ENCODE measurements around the gene TMEM129.
A peak's percentile ranks its signal among the peaks of the same experiment; 100 is the strongest.
"Not testable (repeated sequence)": the region's sequence is repeated elsewhere in the genome, so short reads cannot be mapped to it uniquely, and the experiment has no call there.

Gene TMEM129

DNA sequence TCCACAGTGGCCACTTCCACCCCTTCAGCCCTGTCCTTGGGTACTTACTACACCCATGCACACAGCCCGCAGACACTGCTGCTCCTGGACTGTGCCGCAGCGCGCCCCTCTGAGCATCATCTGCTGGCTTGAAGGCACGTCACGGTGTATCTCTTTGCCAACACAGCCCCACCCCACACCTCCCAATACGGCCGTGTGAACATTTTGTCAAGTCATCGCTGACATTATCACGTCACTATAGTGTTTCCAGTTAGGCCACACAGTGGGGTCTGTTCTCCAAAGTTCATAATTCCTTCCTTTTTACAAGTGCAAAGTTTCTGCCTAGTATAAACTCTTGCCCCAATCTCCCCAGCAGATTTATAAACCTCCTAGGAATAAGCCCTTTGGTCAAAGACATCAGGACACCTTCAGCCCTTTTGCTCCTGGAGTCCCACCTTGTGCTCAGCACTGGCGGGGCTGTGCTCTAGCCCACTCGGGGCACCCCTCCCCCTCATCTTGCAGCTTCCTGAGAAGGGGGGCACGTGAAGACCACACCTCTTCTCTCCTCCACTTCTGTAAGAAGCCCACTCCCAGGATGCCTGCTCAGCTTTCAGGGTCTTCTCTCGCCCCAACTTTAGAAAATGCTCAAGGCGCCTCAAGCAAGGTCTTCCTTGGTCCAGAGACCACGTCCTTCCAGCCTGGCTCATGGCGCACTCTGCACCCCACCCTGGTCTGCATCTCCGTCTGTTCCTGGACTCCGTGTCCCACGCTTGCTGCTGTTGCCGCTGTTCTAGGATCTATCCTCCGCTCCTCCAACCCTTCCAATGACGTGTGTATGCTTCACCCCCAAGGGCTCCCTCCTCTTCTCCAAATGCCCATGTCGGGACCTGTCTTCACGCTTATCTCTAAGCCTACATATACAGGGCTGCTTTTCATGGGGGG is 44.3 kb downstream of the TMEM129 start:
- intact Hi-C loops (cut with DNase I) = no loop called here
- DNase-seq = peak in 3 of 10 donors; percentile 47 to 76 (median 61)

DNA sequence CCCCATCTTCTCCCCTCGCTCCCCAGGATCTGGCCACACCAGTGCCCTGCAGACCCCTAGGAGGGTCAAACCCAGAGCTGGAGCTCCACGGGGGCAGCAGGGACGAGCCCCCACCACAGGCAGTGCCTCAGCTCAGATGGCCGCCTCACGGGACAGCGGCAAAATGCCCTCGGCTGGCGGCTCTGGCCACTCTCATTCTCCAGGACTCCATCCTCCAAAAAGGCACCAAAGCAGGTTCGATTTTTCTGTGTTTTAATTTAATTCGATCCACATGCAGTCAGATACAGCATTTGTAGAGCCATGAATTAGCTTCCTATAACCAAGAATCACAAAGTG is 45.4 kb downstream of the TMEM129 start:
- intact Hi-C loops (cut with DNase I) = no loop called here
- DNase-seq = no peak

DNA sequence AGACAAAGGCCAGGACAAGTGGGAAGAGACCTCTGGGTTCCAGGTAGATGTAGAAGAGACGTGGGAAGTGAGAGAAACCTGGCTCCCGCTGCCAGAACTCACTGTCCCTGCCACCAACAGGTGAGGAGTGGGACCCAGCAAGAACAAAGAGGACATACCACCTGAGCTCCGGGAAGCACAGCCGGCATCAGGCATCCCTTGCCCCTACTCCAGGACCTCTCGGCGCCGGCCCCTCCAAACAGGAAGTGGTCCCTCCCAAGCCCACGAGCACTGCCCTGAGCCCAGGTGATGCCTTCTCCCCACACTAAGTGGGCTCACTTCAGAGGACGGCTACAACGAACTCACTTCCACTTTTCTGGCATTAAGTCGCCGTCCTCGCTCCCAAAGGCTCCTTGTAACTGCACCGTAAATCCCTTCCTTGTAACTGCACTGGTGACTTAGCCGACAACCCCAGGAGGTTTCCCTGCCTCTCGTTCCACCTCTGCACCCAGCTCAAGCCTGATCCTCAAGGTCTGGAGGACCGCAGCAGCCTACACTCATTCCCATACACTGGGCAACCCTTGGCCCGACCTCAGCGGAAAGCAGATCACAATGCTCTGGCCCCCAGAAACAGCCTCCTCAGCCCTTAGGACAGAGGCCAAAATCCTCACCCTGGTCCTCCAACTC is 45.9 kb downstream of the TMEM129 start:
- intact Hi-C loops (cut with DNase I) = no loop called here
- DNase-seq = peak in 2 of 10 donors; percentile 45 to 55

DNA sequence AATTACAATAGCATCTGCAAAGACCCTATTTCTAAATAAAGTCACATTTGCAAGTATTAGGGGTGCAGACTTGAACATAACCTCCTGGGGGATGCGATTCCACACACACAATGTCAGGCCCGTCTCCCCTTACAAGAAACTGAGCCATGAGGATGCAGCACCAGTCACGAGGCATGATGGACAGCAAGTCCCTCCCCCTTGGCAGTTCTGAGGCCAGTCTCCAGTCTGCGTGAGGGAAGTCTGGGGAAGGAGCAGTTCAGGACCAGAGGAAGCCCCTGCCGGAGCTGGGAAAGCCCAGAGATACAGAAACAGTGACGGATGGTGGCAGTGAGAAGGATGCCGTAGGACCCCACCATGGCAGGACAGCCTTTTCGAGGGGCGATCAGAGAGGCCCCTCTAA is 46.4 kb downstream of the TMEM129 start:
- DNase-seq = peak in 5 of 10 donors; percentile 50 to 92 (median 70)
- intact Hi-C loops (cut with DNase I) = no loop called here

DNA sequence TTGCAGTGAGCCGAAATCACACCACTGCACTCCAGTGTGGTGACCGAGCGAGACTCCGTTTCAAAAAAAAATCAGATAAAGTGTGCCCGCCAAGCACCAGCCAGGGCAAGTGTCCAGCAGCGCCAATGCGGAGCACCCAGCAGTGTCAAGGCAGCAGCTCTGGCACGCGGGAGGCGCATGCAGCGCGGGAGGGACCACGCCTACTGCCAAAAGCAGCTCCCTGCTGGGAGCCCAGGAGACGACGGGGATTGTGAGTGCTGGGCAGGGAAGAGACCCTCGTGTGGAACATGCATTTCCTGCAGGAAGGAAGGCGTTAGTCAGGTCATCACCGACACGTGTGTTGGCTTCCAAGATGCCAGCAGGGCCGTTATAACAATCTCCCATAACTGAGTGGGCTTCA is 47.5 kb downstream of the TMEM129 start:
- no peak for DNase-seq
- intact Hi-C loops (cut with DNase I) = no loop called here

DNA sequence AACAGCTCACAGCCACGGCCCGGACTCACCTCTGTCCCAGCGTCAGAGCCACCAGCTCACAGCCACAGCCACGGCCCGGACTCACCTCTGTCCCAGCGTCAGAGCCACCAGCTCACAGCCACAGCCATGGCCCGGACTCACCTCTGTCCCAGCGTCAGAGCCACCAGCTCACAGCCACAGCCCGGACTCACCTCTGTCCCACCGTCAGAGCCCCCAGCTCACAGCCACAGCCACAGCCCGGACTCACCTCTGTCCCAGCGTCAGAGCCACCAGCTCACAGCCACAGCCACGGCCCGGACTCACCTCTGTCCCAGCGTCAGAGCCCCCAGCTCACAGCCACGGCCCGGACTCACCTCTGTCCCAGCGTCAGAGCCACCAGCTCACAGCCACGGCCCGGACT is 50.1 kb downstream of the TMEM129 start:
- intact Hi-C loops (cut with DNase I); DNase-seq: not testable (repeated sequence)

DNA sequence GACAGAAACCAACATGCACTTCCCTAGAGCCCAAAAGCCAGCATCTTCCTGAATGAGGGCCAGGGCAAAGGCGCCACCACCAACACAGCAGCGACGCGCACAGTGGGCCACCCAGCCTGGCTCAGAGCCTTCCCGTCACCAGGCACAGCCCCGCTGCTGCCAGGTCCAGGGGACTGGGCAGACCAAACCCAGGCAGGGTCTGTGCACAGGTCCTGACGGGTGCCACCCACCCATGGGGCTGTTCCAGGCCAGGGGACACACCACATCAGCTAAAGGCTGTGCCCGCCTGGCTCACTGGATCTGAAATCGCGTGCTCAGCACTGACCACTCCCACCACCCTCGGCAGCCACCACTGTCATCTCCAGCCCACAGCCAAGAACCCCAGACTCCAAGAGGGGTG is 50.8 kb downstream of the TMEM129 start:
- intact Hi-C loops (cut with DNase I) = no loop called here

DNA sequence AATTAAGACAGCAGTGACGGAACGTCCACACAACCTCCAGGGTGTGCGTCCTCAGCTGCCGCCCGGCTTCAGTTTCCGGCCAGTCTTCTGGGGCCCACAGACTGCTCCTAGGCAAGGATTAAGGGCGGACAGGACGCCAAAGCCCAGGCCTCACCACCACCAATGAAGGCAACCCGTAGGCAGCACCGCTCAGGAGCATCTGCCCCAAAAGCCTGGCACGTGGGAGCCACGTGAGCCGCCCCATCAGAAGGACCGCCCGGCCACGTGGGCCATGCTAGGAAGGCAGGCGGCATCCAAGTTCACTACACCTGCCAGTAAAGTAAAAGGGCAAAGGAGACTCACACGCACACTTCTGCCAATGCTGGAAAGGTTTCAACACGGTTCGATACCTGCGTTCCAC is 51.3 kb downstream of the TMEM129 start:
- intact Hi-C loops (cut with DNase I) = no loop called here
- DNase-seq = no peak

More for the DNA sequence above, 50.8 kb downstream of the TMEM129 start:
- DNase-seq = no peak

DNA sequence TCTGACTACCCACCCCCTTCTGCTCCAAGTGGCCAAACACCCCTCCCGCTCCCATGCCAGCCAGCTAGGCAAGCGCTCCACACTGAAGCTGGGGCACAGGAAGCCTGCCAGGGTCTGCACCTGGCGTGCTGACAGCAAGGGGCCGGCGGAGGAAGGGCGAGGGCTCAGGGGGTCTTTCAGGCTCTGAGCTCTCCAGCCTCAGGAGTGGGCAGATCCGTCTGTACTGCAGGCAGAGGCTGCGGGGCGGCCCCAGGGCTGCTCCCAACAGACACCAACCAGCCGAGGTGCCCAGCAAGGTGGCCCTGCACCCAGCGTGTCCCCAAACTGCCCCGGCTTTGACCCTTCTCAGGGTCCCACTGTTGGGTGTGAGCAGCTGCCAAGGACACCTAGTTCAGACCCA is 51.9 kb downstream of the TMEM129 start:
- intact Hi-C loops (cut with DNase I) = no loop called here
- no peak for DNase-seq

DNA sequence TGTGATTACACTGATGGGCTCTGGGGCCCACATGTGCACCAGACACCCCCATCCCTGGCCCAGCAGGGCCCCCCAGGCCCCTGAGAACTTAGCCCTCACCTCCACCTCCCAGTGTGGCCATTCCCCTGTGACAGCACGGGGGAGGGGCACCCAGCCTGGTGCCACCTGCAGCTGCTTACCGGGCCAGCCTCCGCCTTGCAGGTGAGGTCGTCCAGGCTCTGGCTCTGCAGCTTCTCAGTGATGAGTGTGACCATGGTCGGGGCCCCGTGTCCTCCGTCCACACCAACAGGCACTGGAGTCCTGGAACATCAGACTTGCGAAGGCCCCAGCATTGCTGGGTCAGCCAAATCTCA is 52.7 kb downstream of the TMEM129 start:
- intact Hi-C loops (cut with DNase I) = no loop called here
- DNase-seq = no peak

DNA sequence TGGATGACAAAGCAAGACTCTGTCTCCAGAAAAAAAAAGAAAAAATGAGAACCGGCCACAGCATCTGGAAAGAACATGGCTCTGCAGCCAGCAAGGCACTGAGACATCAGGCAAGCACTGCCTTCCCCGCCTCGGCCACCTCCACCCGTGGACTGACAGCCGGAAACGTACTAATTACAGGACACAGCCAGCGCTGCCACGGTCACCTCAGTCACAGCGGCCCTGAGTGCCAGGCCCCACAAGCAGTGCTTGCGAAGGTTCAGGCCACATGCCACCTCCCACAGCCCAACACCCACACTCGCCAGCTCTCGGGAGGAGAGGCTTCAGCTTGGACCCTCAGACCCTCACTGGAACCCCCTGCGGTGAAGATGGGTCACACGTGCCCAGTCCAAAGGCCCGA is 53.9 kb downstream of the TMEM129 start:
- intact Hi-C loops (cut with DNase I) = no loop called here
- DNase-seq = no peak

DNA sequence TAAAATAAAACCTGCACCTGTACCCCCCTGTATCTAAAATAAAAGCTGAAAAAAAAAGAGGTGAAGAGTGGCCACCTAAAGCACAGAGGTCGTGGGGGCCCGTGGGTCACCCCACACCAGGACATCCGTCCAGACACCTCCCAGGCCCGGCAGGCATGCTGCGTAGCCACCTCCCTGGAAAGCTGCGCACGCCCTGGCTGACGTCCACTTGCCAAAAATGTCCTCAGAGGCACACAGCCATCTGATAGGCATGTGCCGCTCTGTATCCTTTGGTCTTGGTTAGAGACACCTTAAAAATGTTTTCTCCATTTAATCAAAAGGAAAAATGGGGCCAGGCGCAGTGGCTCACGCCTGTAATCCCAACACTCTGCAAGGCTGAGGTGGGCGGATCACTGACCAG is 54.7 kb downstream of the TMEM129 start:
- no peak for DNase-seq
- intact Hi-C loops (cut with DNase I) = no loop called here

All from posterior cingulate gyrus (tissue), 11 donors.